Measurements from ENCODE around the gene SCMH1. TPM values are rescaled to one million over a fixed set of nuclear protein-coding genes. Genes with fewer than 3 reads are reported as not detected.
A peak's percentile ranks its signal among the peaks of the same experiment; 100 is the strongest.

The SCMH1 gene
- total RNA-seq, 6 donors from 2014 or later, result 31.4 to 54.5 (median 36.6) TPM

DNA sequence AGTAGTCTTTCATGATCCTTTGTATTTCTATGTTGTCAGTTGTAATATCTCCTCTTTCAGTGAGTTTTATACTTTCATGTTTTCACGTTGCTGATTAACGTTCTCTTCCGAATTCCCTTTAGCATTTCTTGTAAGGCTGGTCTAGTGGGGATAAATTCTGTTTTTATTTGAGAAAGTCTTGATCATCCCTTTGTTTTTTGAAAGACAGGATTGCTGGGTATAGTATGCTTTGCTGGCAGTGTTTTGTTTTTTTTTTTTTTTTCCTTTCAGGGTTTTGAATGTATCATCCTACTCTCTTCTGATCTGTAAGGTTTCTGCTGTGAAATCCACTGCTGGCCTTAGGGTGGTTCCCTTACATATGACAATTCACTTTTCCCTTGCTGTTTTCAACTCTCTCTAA lies 74.4 kb downstream of the SCMH1 start:
- no peak for DNase-seq
- no peak for TF ChIP-seq POLR2A (IDR thresholded peaks at IDR 0.05)

DNA sequence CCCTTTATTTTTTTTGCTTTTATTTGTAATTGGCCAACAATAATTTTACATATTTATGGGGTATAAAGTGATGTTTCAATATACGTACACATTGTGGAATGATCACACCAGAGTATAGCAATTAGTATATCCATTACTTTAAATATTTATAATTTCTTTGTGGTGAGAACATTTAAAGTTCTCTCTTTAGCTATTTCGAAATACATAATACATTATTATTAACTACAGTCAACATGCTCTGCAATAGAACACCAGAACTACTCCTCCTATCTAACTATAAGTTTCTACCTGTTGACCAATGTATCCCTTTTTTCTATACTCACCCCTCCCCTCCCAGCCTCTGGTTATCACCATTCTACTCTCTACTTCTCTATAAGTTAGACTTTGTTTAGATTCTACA lies 77.4 kb downstream of the SCMH1 start:
- 93 to 97% methylated on average over 2 of the region's 2 CpGs for WGBS, 2 donors
- H3K9me3 ChIP-seq, result peaks cover 0 to 9% (median 0%) of the 10 kb centered on the region in 4 donors
- no peak overlapping the region for H3K27ac ChIP-seq
- no peak for ATAC-seq (ENCODE audit: low FRiP score in 2 of 2)
- peaks cover 0 to 13% (median 0%) of the 10 kb centered on the region in 4 donors for H3K36me3 ChIP-seq
- no peaks in the 10 kb centered on the region for H3K4me1 ChIP-seq
- DNase-seq, result no peak
- TF ChIP-seq EP300 (IDR thresholded peaks at IDR 0.05) (no peak), POLR2AphosphoS5 (IDR thresholded peaks at IDR 0.05) (no peak), POLR2A (IDR thresholded peaks at IDR 0.05) (no peak)
- TF ChIP-seq, protein P1, sequence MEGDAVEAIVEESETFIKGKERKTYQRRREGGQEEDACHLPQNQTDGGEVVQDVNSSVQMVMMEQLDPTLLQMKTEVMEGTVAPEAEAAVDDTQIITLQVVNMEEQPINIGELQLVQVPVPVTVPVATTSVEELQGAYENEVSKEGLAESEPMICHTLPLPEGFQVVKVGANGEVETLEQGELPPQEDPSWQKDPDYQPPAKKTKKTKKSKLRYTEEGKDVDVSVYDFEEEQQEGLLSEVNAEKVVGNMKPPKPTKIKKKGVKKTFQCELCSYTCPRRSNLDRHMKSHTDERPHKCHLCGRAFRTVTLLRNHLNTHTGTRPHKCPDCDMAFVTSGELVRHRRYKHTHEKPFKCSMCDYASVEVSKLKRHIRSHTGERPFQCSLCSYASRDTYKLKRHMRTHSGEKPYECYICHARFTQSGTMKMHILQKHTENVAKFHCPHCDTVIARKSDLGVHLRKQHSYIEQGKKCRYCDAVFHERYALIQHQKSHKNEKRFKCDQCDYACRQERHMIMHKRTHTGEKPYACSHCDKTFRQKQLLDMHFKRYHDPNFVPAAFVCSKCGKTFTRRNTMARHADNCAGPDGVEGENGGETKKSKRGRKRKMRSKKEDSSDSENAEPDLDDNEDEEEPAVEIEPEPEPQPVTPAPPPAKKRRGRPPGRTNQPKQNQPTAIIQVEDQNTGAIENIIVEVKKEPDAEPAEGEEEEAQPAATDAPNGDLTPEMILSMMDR (IDR thresholded peaks at IDR 0.05), result no peak
- H3K4me3 ChIP-seq, result no peak overlapping the region
- no peaks in the 10 kb centered on the region for H3K27me3 ChIP-seq

More for the DNA sequence above, 74.4 kb downstream of the SCMH1 start:
- Histone ChIP-seq H3K27me3 (no peaks in the 10 kb centered on the region), H3K4me1 (no peaks in the 10 kb centered on the region), H3K4me3 (no peak overlapping the region), H3K9me3 (peaks cover 0 to 9% (median 0%) of the 10 kb centered on the region in 4 donors), H3K27ac (no peak overlapping the region), H3K36me3 (peaks cover 0 to 1% (median 0%) of the 10 kb centered on the region in 4 donors)
- 96 to 98% methylated on average over 3 of the region's 3 CpGs for WGBS, 2 donors
- no peak for ATAC-seq (ENCODE audit: low FRiP score in 2 of 2)

DNA sequence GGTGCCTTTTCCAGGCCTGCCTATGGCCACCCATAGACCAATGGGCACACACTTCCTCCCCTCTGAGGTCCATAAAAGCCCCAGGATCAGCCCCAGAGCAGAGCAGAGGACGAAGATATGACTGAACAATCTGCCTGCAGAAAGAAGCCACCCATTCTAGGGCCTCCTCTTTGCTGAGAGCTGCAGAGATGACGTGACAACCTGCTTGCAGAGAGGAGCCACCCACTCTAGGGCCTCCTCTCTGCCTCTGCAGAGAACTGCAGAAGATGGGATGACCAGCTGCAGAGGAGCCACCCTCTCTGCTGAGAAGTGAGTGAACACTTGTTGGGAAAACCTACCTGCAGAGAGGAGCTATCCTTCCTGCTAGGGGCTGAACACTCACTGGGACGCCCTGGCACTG lies 79.7 kb downstream of the SCMH1 start:
- TF ChIP-seq POLR2AphosphoS5 (IDR thresholded peaks at IDR 0.05) (no peak), EP300 (IDR thresholded peaks at IDR 0.05) (no peak), POLR2A (IDR thresholded peaks at IDR 0.05) (no peak)
- TF ChIP-seq, protein P1 (IDR thresholded peaks at IDR 0.05), result no peak
- Histone ChIP-seq H3K36me3 (peaks cover 0 to 15% (median 0%) of the 10 kb centered on the region in 4 donors), H3K9me3 (peaks cover 0 to under 1% (median 0%) of the 10 kb centered on the region in 4 donors), H3K27me3 (no peaks in the 10 kb centered on the region), H3K4me1 (no peaks in the 10 kb centered on the region), H3K4me3 (no peak overlapping the region), H3K27ac (no peak overlapping the region)
- 93 to 100% methylated on average over 1 to 3 of the region's 3 CpGs for WGBS, 2 donors
- DNase-seq (no peak), ATAC-seq (ENCODE audit: low FRiP score in 2 of 2) (no peak)

DNA sequence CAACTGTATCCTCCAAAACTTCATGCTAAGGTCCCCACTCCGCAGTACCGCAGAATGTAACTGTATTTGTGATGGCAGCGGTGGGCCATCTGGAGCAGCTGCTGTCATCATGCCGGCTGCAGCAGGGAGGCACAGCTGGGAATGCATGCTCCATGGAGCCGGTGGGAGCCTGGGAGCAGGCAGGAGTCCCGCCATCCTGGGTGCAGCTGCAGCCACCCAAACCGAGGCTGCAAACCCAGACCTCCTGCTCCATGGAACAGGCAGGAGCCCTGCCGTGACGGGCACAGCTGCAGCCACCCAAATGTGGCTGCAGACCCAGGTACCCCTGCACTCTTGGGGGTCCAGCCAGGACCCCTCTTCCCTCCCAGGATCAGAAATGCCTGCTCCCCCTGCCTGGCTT lies 80.3 kb downstream of the SCMH1 start:
- TF ChIP-seq, protein P1 (IDR thresholded peaks at IDR 0.05), result no peak
- TF ChIP-seq POLR2AphosphoS5 (IDR thresholded peaks at IDR 0.05) (no peak), EP300 (IDR thresholded peaks at IDR 0.05) (no peak), POLR2A (IDR thresholded peaks at IDR 0.05) (no peak)
- H3K4me3 ChIP-seq, result no peak overlapping the region
- no peaks in the 10 kb centered on the region for H3K27me3 ChIP-seq
- no peak overlapping the region for H3K27ac ChIP-seq
- peak in 1 of 2 donors; percentile 41 for DNase-seq
- H3K4me1 ChIP-seq, result no peaks in the 10 kb centered on the region
- no peaks in the 10 kb centered on the region for H3K9me3 ChIP-seq
- ATAC-seq (ENCODE audit: low FRiP score in 2 of 2), result no peak
- 95 to 96% methylated on average over 7 to 9 of the region's 9 CpGs for WGBS, 2 donors
- H3K36me3 ChIP-seq, result peaks cover 0 to 15% (median 0%) of the 10 kb centered on the region in 4 donors

DNA sequence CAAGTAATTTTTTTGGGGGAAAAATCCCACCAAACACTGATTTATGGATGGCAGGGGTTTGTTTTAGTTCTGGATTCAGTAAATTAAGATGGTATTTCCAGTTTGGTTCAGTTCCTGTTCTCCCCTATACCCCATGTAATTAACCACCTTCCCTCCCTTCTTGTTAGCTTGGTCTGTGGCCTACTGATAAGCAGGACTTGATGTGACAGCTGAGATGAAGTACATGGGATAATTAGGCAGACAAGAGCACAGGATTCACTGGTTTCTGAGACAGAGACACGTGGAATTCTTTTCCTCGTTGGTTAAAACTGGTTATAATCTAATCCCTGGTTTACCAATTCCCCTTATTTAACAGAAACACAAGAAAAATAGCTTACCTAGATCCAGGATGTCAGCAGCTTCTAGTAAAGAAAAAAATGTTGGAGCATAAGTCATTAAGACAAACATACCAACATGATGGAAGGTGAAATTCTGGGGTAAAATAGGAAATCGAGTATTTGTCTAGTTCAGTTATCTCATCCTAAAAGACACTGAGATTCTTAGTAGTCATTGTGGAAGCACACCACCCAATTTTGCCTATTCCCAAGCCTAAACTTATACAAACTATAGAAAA lies 81.5 kb downstream of the SCMH1 start:
- Histone ChIP-seq H3K27me3 (no peaks in the 10 kb centered on the region), H3K4me3 (no peak overlapping the region), H3K9me3 (no peaks in the 10 kb centered on the region), H3K27ac (no peak overlapping the region), H3K36me3 (peaks cover 0 to 15% (median 0%) of the 10 kb centered on the region in 4 donors), H3K4me1 (no peaks in the 10 kb centered on the region)
- DNase-seq (no peak), ATAC-seq (ENCODE audit: low FRiP score in 2 of 2) (no peak)
- WGBS, 2 donors, result 77 to 79% methylated on average over 3 of the region's 3 CpGs
- TF ChIP-seq, protein P1 (IDR thresholded peaks at IDR 0.05), result no peak
- TF ChIP-seq POLR2AphosphoS5 (IDR thresholded peaks at IDR 0.05) (no peak), EP300 (IDR thresholded peaks at IDR 0.05) (no peak), POLR2A (IDR thresholded peaks at IDR 0.05) (no peak)

Measured in upper lobe of left lung (tissue), 6 donors.